Esophagus muscularis mucosa (tissue), 4 donors: ENCODE data around the gene CASTOR1. TPM values are rescaled to one million over a fixed set of nuclear protein-coding genes. Genes with fewer than 3 reads are reported as not detected.

Experiments
- DNase-seq: peaks from one replicate; pipeline ENCODE4 v3.0.0-alpha.2; 2017; ENCODE audit errors: extremely low spot score
- H3K27ac ChIP-seq, 4 donors: fragments of 200-600 bp; sonication (generic); replicated peaks in 1 of 4; 1 replicate in 3 of 4; 2 replicates in 1 of 4; pipeline ENCODE4 v1.5.1; 2016 to 2019; ENCODE audit warnings: mild to moderate bottlenecking in 1 of 4
- H3K27me3 ChIP-seq, 4 donors: fragments of 200-600 bp; sonication (generic); one replicate each; pipeline versions ENCODE4 v1.5.1 to v1.6.0; 2016 to 2019
- H3K36me3 ChIP-seq, 4 donors: fragments of 200-600 bp; sonication (generic); one replicate each; pipeline ENCODE4 v1.5.1; 2016 to 2019
- H3K4me1 ChIP-seq, 4 donors: fragments of 200-600 bp; sonication (generic); one replicate each; pipeline ENCODE4 v1.5.1; 2016 to 2019
- H3K4me3 ChIP-seq, 4 donors: fragments of 200-600 bp; sonication (generic); 1 replicate in 2 of 4; 2 replicates in 2 of 4; pipeline ENCODE4 v1.5.1; 2016 to 2019; ENCODE audit warnings: mild to moderate bottlenecking in 4 of 4, moderate library complexity in 1 of 4
- H3K9me3 ChIP-seq, 4 donors: fragments of 200-600 bp; sonication (generic); 1 replicate in 3 of 4; 2 replicates in 1 of 4; pipeline ENCODE4 v1.5.1; 2016 to 2019
- CTCF ChIP-seq, 3 experiments: fragments of 200-600 bp in 2 of 3; fragments of 450-650 bp in 1 of 3; sonication (generic) in 2 of 3; IDR thresholded peaks; one replicate each; pipeline ENCODE4 v1.5.1; 2017 to 2019; ENCODE audit warnings: antibody characterized with exemption in 3 of 3, mild to moderate bottlenecking in 2 of 3, moderate library complexity in 1 of 3
- EP300 ChIP-seq: sonication (generic); formaldehyde crosslinking; IDR thresholded peaks from one replicate; pipeline ENCODE4 v1.6.1; 2017; ENCODE audit warnings: antibody characterized with exemption
- POLR2A ChIP-seq: fragments of 450-650 bp; IDR thresholded peaks from one replicate; pipeline ENCODE4 v1.6.1; 2017; ENCODE audit warnings: antibody characterized with exemption, moderate library complexity, mild to moderate bottlenecking, low read depth
- POLR2AphosphoS5 ChIP-seq, 2 donors: sonication (generic); formaldehyde crosslinking; IDR thresholded peaks; one replicate each; pipeline ENCODE4 v1.6.1; 2017; ENCODE audit warnings: antibody characterized with exemption in 2 of 2
- WGBS: methylation state at CpG from one replicate; pipeline ENCODE4 v1.1.5; 2018; 5-methylcytosine and 5-hydroxymethylcytosine counted together
- intact Hi-C: fragments of 100-400 bp; cut with DNase I; formaldehyde crosslinking; loops from one replicate; pipeline ENCODE4 v1.15.1; 2023
- total RNA-seq, 4 donors: library from RNA; depleted of rRNA; stranded (reverse); fragments of >200 nt; gene quantifications; one replicate each; pipeline versions ENCODE4 v1.1.0 to v1.2.1, GENCODE V29; 2016

Gene CASTOR1
- total RNA-seq, 4 donors from 2014 or later, result 16.5 to 19.4 (median 17.8) TPM

- TF ChIP-seq CTCF (IDR thresholded peaks at IDR 0.05) (no peak), POLR2A (no peak), POLR2AphosphoS5 (IDR thresholded peaks at IDR 0.05) (no peak), EP300 (no peak)
- Histone ChIP-seq H3K4me1 (peaks cover 20 to 29% (median 28%) of the 10 kb centered on the region in 4 donors), H3K27me3 (no peaks in the 10 kb centered on the region), H3K27ac (no peak overlapping the region), H3K4me3 (no peak overlapping the region), H3K36me3 (peaks cover 14 to 49% (median 29%) of the 10 kb centered on the region in 4 donors), H3K9me3 (no peaks in the 10 kb centered on the region)
- intact Hi-C loops, result no loop called here
- no peak for DNase-seq
- 95% methylated on average over 19 of the region's 27 CpGs for WGBS
Observed at GRCh38 chr22:30285176-30285845, 4.0 kb downstream of the CASTOR1 start.

- Histone ChIP-seq H3K9me3 (no peaks in the 10 kb centered on the region), H3K27ac (no peak overlapping the region), H3K27me3 (no peaks in the 10 kb centered on the region), H3K4me3 (no peak overlapping the region), H3K36me3 (peaks cover 14 to 49% (median 29%) of the 10 kb centered on the region in 4 donors), H3K4me1 (peaks cover 13 to 22% (median 21%) of the 10 kb centered on the region in 4 donors)
- intact Hi-C loops, result no loop called here
- no peak for TF ChIP-seq EP300
- no peak for TF ChIP-seq CTCF (IDR thresholded peaks at IDR 0.05)
- no peak for TF ChIP-seq POLR2AphosphoS5 (IDR thresholded peaks at IDR 0.05)
- no peak for TF ChIP-seq POLR2A
- no peak for DNase-seq
- 98% methylated on average over 4 of the region's 4 CpGs for WGBS
Observed at GRCh38 chr22:30284666-30285065, 4.6 kb downstream of the CASTOR1 start.

- peaks cover 13 to 22% (median 21%) of the 10 kb centered on the region in 4 donors for H3K4me1 ChIP-seq
- peaks cover 14 to 49% (median 29%) of the 10 kb centered on the region in 4 donors for H3K36me3 ChIP-seq
- no peak for DNase-seq
- no peaks in the 10 kb centered on the region for H3K27me3 ChIP-seq
- 91% methylated on average over 7 of the region's 9 CpGs for WGBS
- no peaks in the 10 kb centered on the region for H3K9me3 ChIP-seq
- no peak overlapping the region for H3K27ac ChIP-seq
- no peak overlapping the region for H3K4me3 ChIP-seq
- intact Hi-C loops, result no loop called here
- TF ChIP-seq POLR2AphosphoS5 (IDR thresholded peaks at IDR 0.05) (no peak), CTCF (IDR thresholded peaks at IDR 0.05) (no peak), EP300 (no peak), POLR2A (no peak)
Observed at GRCh38 chr22:30284172-30284571, 5.1 kb downstream of the CASTOR1 start.

DNA sequence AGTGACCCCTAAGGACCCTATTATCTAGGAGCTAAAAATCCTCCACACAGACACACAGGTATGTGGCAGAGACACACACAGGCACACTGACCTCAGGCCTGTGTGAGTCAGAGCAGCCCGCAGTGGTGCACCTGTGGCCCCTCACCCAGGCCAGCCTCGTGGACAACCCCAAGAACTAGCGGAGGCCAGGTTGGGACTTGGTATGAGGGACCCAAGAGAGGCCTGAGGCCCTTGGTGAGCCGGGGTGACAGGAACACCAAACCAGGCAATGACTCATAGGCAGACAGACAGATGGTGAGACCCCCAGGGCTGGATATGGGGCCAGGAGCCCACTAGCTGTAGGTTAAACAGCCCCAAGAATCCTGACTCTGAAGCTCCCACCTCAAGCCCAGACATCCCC lies 6.0 kb downstream of the CASTOR1 start:
- Histone ChIP-seq H3K27ac (no peak overlapping the region), H3K36me3 (peaks cover 14 to 49% (median 29%) of the 10 kb centered on the region in 4 donors), H3K27me3 (no peaks in the 10 kb centered on the region), H3K9me3 (no peaks in the 10 kb centered on the region), H3K4me3 (no peak overlapping the region), H3K4me1 (peaks cover 6 to 23% (median 17%) of the 10 kb centered on the region in 4 donors)
- TF ChIP-seq POLR2A (no peak), POLR2AphosphoS5 (IDR thresholded peaks at IDR 0.05) (no peak), EP300 (no peak), CTCF (IDR thresholded peaks at IDR 0.05) (no peak)
- WGBS, result no CpG with 5 or more reads among the region's 4 CpGs
- no peak for DNase-seq
- intact Hi-C loops, result no loop called here
